Measurements from ENCODE around the gene AP2A2. TPM values are rescaled to one million over a fixed set of nuclear protein-coding genes. Genes with fewer than 3 reads are reported as not detected.
"Not testable (repeated sequence)": the region's sequence is repeated elsewhere in the genome, so short reads cannot be mapped to it uniquely, and the experiment has no call there.

The AP2A2 gene
- total RNA-seq, 2 donors from 2014 or later = 37.3 to 58.0 TPM

DNA sequence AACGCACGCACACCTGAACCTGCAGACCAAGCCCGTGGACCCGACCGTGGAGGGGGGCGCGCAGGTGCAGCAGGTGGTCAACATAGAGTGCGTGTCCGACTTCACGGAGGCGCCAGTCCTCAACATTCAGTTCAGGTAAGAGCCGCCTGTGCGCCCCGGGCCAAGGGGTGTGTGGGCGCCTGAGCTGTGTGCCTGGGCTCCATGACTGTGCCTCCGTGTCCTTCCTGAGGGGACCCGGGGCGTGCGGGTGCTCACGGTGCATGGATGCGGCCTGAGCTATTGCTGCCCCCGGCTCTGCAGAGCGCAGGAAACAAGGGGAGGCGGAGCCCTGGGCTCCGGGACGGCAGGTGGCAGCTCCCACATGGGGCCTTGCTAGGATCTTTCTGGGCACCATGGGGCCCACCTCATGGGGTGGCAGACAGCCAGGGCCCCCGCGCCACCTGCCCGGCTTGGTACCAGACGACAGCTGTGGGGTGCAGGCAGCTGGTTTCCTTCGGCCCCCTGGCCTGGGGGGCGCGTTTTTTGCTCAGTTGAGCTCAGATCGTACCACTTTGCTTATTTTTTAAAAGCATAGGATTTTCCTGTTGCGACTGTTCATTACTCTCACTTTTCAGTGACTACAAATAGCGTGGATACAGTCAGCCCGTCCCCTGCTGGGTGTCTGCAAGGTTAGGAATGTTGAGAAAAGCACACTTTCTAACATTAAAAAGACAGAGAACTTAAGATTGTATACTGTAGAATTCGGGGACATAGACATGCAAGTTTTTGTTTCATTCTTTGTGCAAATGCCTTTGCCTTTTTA is 82.5 kb downstream of the AP2A2 start:
- Mint-ChIP-seq H3K36me3 (peaks cover 6 to 7% of the 10 kb centered on the region in 2 donors), H3K9me3 (no peaks in the 10 kb centered on the region), H3K27ac (no peak overlapping the region)
- DNase-seq (ENCODE audit: low spot score in 2 of 2) (no peak), ATAC-seq (no peak)

DNA sequence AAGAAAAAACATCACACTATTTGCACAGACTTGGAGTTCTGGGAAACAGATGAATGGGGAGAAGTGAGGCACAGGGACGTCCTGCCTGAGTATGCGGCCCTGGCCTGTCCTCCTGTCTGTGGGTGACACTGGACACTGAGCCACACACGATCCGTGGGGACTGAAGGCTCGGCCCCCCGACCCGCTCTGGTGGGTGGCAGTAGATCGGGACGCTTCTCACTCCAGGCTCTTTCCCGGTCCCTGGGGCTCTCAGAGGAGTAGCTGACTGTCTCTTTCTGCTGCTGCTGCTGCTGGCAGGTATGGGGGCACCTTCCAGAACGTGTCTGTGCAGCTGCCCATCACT is 83.1 kb downstream of the AP2A2 start:
- ATAC-seq = no peak
- no peak for DNase-seq (ENCODE audit: low spot score in 2 of 2)
- Mint-ChIP-seq H3K36me3 (peaks cover 6 to 7% of the 10 kb centered on the region in 2 donors), H3K27ac (no peak overlapping the region), H3K9me3 (no peaks in the 10 kb centered on the region)

DNA sequence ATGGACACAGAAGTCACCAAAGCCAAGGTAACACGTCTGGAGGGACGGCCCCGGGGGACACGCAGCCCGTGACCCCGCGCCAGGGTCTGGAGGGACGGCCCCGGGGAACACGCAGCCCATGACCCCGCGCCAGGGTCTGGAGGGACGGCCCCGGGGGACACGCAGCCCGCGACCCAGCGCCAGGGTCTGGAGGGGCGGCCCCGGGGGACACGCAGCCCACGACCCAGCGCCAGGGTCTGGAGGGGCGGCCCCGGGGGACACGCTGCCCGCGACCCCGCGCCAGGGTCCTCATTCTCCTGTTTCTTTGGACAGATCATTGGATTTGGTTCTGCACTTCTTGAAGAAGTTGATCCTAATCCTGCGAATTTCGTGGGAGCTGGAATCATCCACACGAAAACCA is 83.7 kb downstream of the AP2A2 start:
- Mint-ChIP-seq H3K27ac (no peak overlapping the region), H3K9me3 (no peaks in the 10 kb centered on the region), H3K36me3 (peaks cover 6 to 7% of the 10 kb centered on the region in 2 donors)
- DNase-seq (ENCODE audit: low spot score in 2 of 2) (no peak), ATAC-seq (no peak)

DNA sequence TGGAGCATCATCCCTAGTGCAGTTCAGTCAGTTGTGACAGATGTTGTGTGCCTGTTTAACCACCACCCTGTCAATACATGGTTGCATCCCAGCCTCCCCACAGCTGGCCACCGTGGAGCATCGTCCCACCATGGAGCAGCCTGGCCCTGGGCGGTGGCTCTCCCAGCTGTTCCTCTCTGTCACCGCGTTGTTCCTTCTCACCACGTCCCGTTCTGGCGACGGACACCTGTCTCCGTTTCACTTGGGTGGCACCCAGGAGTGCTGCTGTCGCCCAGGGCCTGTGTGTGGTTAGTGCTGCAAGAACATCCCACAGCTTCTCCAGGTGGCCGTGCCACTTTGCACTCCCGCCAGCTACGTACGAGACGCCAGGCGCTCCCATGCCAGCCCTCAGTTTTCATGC is 84.3 kb downstream of the AP2A2 start:
- Mint-ChIP-seq H3K9me3 (no peaks in the 10 kb centered on the region), H3K27ac (no peak overlapping the region), H3K36me3 (peaks cover 6 to 7% of the 10 kb centered on the region in 2 donors)
- DNase-seq (ENCODE audit: low spot score in 2 of 2) (no peak), ATAC-seq (no peak)

GRCh38 chr11:1010551-1011319 is 85.1 kb downstream of the AP2A2 start:
- peak overlapping the region in 1 of 2 donors; percentile 14 for H3K27ac Mint-ChIP-seq
- H3K36me3 Mint-ChIP-seq = peaks cover 6 to 7% of the 10 kb centered on the region in 2 donors
- DNase-seq (ENCODE audit: low spot score in 2 of 2) (no peak), ATAC-seq (no peak)
- no peaks in the 10 kb centered on the region for H3K9me3 Mint-ChIP-seq

DNA sequence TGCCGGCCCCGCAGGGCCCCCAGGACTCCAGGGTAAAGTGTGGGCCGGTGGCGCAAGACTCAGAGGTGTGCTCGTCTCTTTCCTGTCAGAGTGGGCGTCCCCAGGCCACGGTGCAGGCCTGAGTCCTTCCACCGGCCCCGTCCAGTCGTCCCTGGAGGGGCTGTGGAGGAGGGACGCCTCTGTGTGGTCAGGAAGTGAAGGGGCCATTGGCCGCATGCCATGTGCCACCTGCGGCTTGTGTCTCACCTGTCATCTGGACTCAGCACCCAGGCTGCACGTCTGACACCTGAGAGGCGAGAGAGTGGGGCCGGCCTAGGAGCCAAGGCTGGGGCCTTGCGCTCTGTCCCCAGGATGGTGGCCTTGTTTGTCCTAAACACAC is 85.6 kb downstream of the AP2A2 start:
- no peaks in the 10 kb centered on the region for H3K9me3 Mint-ChIP-seq
- DNase-seq (ENCODE audit: low spot score in 2 of 2) (no peak), ATAC-seq (no peak)
- H3K36me3 Mint-ChIP-seq = peaks cover 6 to 7% of the 10 kb centered on the region in 2 donors
- H3K27ac Mint-ChIP-seq = no peak overlapping the region

DNA sequence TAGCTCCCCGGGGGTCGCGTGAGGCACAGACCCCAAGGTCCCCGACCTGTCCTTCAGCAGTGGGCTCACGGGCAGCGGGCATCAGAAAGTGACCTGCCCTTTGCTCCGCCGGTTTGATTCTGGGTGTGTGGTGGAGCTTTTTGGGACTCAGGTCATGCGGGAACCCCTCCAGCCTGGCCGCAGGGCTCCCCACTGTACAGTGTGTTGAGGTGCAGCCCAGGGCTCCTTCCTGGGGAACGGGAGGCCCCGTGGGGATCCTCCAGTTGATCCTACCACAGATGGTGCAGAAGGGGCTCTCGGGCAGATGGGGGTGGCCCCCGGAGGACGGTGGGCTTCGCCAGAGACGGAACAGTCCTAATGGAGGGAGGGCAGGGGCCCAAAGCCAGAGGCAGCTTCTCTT is 86.6 kb downstream of the AP2A2 start:
- Mint-ChIP-seq H3K9me3 (peaks cover 9% of the 10 kb centered on the region in 2 donors), H3K27ac (peak overlapping the region in 1 of 2 donors; percentile 20)
- DNase-seq (ENCODE audit: low spot score in 2 of 2) = no peak

DNA sequence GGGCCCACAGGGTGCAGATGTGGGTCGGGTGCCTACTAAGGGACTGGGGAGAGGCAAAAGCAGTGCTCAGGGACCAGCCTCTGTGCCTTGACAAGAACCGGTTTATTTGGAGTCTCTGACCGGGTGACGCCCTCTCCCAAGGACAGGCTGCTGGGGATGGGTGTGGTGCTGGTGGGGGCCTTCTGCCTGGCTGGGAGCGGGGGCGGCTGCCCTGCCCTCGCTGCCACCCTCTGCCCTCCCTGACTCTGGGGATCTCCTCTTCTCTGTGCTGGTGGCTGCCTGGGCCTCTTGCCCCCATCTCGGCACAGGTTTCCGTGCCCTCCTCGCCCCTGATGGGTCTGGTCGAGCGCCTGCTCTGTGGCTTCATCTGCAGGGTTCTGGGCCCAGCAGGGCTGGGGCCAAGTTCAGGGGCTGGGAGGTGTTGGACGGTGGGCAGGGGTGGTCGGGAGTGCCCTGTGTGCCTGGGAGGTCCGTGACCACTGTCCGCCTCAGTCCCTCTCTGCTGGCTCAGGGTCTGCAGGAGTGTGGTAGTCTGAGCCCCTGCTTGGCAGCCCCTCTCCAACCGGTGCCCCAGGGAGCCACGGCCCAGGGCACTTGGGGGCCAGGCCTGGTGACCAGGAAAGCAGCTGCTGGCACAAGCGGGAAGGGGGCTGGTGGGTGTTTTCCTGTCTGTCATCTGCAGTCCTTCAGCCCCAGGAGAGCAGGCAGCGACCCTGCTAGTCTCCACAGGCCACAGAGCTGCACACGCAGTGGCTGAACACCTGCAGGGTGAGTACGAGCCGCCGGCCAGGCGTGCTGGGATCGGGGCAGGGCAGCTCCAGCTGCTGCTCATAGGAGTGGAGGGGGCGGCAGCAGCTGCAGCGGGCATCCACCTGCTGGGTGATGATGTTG is 87.3 kb downstream of the AP2A2 start:
- peaks cover 7 to 12% of the 10 kb centered on the region in 2 donors for H3K36me3 Mint-ChIP-seq
- no peak overlapping the region for H3K27ac Mint-ChIP-seq
- peaks cover 14 to 15% of the 10 kb centered on the region in 2 donors for H3K9me3 Mint-ChIP-seq
- DNase-seq (ENCODE audit: low spot score in 2 of 2) (no peak), ATAC-seq (no peak)

More for the DNA sequence above, 86.6 kb downstream of the AP2A2 start:
- H3K36me3 Mint-ChIP-seq = peaks cover 7 to 8% of the 10 kb centered on the region in 2 donors
- no peak for ATAC-seq

GRCh38 chr11:1013631-1013935 is 87.9 kb downstream of the AP2A2 start:
- H3K27ac Mint-ChIP-seq = no peak overlapping the region
- ATAC-seq (no peak), DNase-seq (ENCODE audit: low spot score in 2 of 2) (no peak)
- peaks cover 14 to 15% of the 10 kb centered on the region in 2 donors for H3K9me3 Mint-ChIP-seq
- peaks cover 7 to 12% of the 10 kb centered on the region in 2 donors for H3K36me3 Mint-ChIP-seq

- no peak for ATAC-seq
- peaks cover 7 to 12% of the 10 kb centered on the region in 2 donors for H3K36me3 Mint-ChIP-seq
- DNase-seq (ENCODE audit: low spot score in 2 of 2) = no peak
- no peak overlapping the region for H3K27ac Mint-ChIP-seq
- peaks cover 14 to 15% of the 10 kb centered on the region in 2 donors for H3K9me3 Mint-ChIP-seq
Measured at GRCh38 chr11:1014276-1014675, 88.6 kb downstream of the AP2A2 start.

GRCh38 chr11:1015064-1015463 is 89.4 kb downstream of the AP2A2 start:
- Mint-ChIP-seq H3K36me3 (peaks cover 7 to 9% of the 10 kb centered on the region in 2 donors), H3K27ac (no peak overlapping the region), H3K9me3 (peaks cover 14 to 15% of the 10 kb centered on the region in 2 donors)
- DNase-seq (ENCODE audit: low spot score in 2 of 2) (no peak), ATAC-seq (no peak)

GRCh38 chr11:1015826-1016545 is 90.3 kb downstream of the AP2A2 start:
- DNase-seq (ENCODE audit: low spot score in 2 of 2) (no peak), ATAC-seq (no peak)
- H3K9me3 Mint-ChIP-seq = peaks cover 14 to 15% of the 10 kb centered on the region in 2 donors
- peaks cover under 1 to 7% of the 10 kb centered on the region in 2 donors for H3K36me3 Mint-ChIP-seq
- peak overlapping the region in 1 of 2 donors; percentile 0 for H3K27ac Mint-ChIP-seq

DNA sequence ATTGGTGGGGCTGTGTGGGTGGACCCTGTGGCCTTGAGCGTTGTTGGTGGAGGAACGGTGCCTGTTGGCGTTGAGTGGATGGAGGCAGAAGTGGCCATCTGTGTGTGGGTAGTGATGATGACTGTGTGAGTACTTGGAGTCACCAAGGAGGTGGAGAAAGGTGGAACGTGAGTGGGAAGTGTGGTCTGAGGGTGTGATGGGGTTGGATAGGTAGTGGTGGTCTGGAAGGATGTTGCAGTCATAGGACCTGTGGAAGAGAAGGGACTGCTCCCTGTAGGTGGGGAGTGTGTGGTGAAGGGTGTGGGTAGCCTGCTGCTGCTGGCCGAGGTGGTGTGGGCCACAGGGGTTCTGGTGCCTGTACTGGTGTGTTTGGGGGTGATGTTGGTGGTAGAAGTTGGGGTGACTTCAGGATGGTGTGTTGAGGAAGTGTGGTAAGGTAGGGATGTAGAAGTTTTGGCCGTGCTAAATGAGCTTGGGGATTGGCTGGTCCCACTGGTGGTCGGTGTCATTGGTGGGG is 91.0 kb downstream of the AP2A2 start:
- peak; percentile 27 to 63 for ATAC-seq
- H3K36me3 Mint-ChIP-seq; DNase-seq (ENCODE audit: low spot score in 2 of 2): not testable (repeated sequence)
- H3K9me3 Mint-ChIP-seq = peaks cover 14 to 15% of the 10 kb centered on the region in 2 donors
- H3K27ac Mint-ChIP-seq = peak overlapping the region; percentile 2

GRCh38 chr11:1017269-1018005 is 91.8 kb downstream of the AP2A2 start:
- ATAC-seq (peak; percentile 20 to 46), DNase-seq (ENCODE audit: low spot score in 2 of 2) (no peak)
- peaks cover 14 to 15% of the 10 kb centered on the region in 2 donors for H3K9me3 Mint-ChIP-seq

GRCh38 chr11:1018091-1018490 is 92.4 kb downstream of the AP2A2 start:
- Mint-ChIP-seq H3K9me3 (peaks cover 15 to 19% of the 10 kb centered on the region in 2 donors), H3K36me3 (peaks cover 0 to 7% of the 10 kb centered on the region in 2 donors), H3K27ac (peak overlapping the region; percentile 1 to 2)
- DNase-seq (ENCODE audit: low spot score in 2 of 2) = no peak
- no peak for ATAC-seq

More at GRCh38 chr11:1017269-1018005, 91.8 kb downstream of the AP2A2 start:
- Mint-ChIP-seq H3K36me3 (peaks cover 0 to 7% of the 10 kb centered on the region in 2 donors), H3K27ac (peak overlapping the region; percentile 1 to 2)
